Neural progenitor cell (in vitro differentiated cells): ENCODE results near the gene DAAM2. TPM values are rescaled to one million over a fixed set of nuclear protein-coding genes. Genes with fewer than 3 reads are reported as not detected.

Experiments used
- DNase-seq: peaks from one replicate; pipeline ENCODE4 v3.0.0-alpha.2; 2016; ENCODE audit warnings: low spot score
- H2AFZ ChIP-seq: fragments of 200-600 bp; sonication (generic); replicated peaks from 2 replicates; pipeline ENCODE4 v1.6.1; 2016; ENCODE audit warnings: antibody characterized with exemption
- H3F3A ChIP-seq: fragments of 200-600 bp; sonication (generic); 2 replicates; pipeline ENCODE4 v1.6.1; 2016; ENCODE audit warnings: antibody characterized with exemption, low read depth
- H3K27ac ChIP-seq: fragments of 200-600 bp; sonication (generic); 2 replicates; pipeline ENCODE4 v1.5.1; 2016; ENCODE audit warnings: mild to moderate bottlenecking
- H3K27me3 ChIP-seq: fragments of 200-600 bp; sonication (generic); 2 replicates; pipeline ENCODE4 v1.6.1; 2016; ENCODE audit warnings: mild to moderate bottlenecking, moderate library complexity
- H3K36me3 ChIP-seq: fragments of 200-600 bp; sonication (generic); 2 replicates; pipeline ENCODE4 v1.5.1; 2016
- H3K4me1 ChIP-seq: fragments of 200-600 bp; sonication (generic); 2 replicates; pipeline ENCODE4 v1.6.1; 2016; ENCODE audit warnings: mixed run types
- H3K4me2 ChIP-seq: fragments of 200-600 bp; sonication (generic); 2 replicates; pipeline ENCODE4 v1.6.1; 2016
- H3K4me3 ChIP-seq: fragments of 200-600 bp; sonication (generic); 2 replicates; pipeline ENCODE4 v1.5.1; 2016
- H3K79me2 ChIP-seq: fragments of 200-600 bp; sonication (generic); 2 replicates; pipeline ENCODE4 v1.6.1; 2016; ENCODE audit warnings: low read depth
- H3K9ac ChIP-seq: fragments of 200-600 bp; sonication (generic); 2 replicates; pipeline ENCODE4 v1.6.1; 2016
- H3K9me3 ChIP-seq: fragments of 200-600 bp; sonication (generic); 2 replicates; pipeline ENCODE4 v1.5.1; 2016; ENCODE audit warnings: low read depth
- H4K20me1 ChIP-seq: fragments of 200-600 bp; sonication (generic); 2 replicates; pipeline ENCODE4 v1.6.1; 2016; ENCODE audit warnings: low read depth
- H3K27ac Mint-ChIP-seq: 3 replicates; pipeline ENCODE4 v1.8.0; 2021; ENCODE audit warnings: mixed read lengths
- H3K27me3 Mint-ChIP-seq: 2 replicates; pipeline ENCODE4 v1.8.0; 2022; ENCODE audit warnings: low read depth, mild to moderate bottlenecking, inconsistent platforms, moderate library complexity, mixed read lengths; ENCODE audit not compliant: insufficient read depth
- H3K36me3 Mint-ChIP-seq: 3 replicates; pipeline ENCODE4 v1.8.0; 2021; ENCODE audit warnings: mixed read lengths
- H3K4me1 Mint-ChIP-seq: 3 replicates; pipeline ENCODE4 v1.8.0; 2021; ENCODE audit warnings: mixed read lengths
- H3K4me3 Mint-ChIP-seq: 3 replicates; pipeline ENCODE4 v1.8.0; 2021; ENCODE audit warnings: mild to moderate bottlenecking, moderate library complexity, mixed read lengths
- H3K9me3 Mint-ChIP-seq: 3 replicates; pipeline ENCODE4 v1.8.0; 2020; ENCODE audit warnings: mixed read lengths
- EZH2 ChIP-seq: fragments of 200-600 bp; sonication (generic); IDR thresholded peaks from 2 replicates; pipeline ENCODE4 v1.6.1; 2017; ENCODE audit warnings: antibody characterized with exemption, mild to moderate bottlenecking, moderate library complexity
- EZH2phosphoT487 ChIP-seq: fragments of 200-600 bp; sonication (generic); IDR thresholded peaks from 2 replicates; pipeline ENCODE4 v1.6.1; 2017; ENCODE audit warnings: antibody characterized with exemption
- total RNA-seq: library from RNA; depleted of rRNA; stranded (reverse); fragments of >200 nt; gene quantifications from 2 replicates; pipeline ENCODE4 v1.2.3, GENCODE V29; 2015; ENCODE audit warnings: low replicate concordance
- TF ChIP-seq, protein P1 (sequence below): fragments of 200-600 bp; sonication (generic); IDR thresholded peaks from 2 replicates; pipeline ENCODE4 v1.5.1; 2017; ENCODE audit warnings: antibody characterized with exemption, mild to moderate bottlenecking

The DAAM2 gene
- total RNA-seq, 1 donor from 2014 or later, result 2.1 TPM

DNA sequence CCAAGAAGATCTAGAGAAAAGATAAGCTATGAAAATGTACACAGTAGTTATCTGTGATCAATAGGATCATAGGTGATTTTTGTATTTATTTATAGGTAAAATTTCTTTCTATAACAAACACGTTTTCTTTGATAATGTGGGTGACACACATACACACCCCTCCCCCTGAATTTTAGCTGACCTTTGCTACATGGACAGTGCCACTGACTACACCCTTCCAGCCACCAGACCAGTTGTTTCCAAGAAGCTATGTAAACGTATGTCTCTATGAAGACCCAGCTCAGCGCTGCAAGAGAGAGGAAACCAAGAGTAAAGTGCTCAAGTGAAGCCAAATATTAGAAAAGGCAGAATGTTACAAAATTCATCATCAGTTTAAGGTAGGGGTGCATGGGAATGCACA is 125.8 kb downstream of the DAAM2 start:
- no peak overlapping the region for H3K4me2 ChIP-seq
- no peak overlapping the region for H3K4me3 ChIP-seq
- H3K27me3 Mint-ChIP-seq, result peaks cover 2% of the 10 kb centered on the region
- no peaks in the 10 kb centered on the region for H3K79me2 ChIP-seq
- H3K4me1 Mint-ChIP-seq, result no peaks in the 10 kb centered on the region
- no peak overlapping the region for H3K27ac Mint-ChIP-seq
- H2AFZ ChIP-seq, result no peak overlapping the region
- peaks cover 4% of the 10 kb centered on the region for H4K20me1 ChIP-seq
- H3F3A ChIP-seq, result no peaks in the 10 kb centered on the region
- H3K9ac ChIP-seq, result no peak overlapping the region
- no peak for TF ChIP-seq EZH2phosphoT487
- TF ChIP-seq EZH2, result no peak
- TF ChIP-seq, protein P1, sequence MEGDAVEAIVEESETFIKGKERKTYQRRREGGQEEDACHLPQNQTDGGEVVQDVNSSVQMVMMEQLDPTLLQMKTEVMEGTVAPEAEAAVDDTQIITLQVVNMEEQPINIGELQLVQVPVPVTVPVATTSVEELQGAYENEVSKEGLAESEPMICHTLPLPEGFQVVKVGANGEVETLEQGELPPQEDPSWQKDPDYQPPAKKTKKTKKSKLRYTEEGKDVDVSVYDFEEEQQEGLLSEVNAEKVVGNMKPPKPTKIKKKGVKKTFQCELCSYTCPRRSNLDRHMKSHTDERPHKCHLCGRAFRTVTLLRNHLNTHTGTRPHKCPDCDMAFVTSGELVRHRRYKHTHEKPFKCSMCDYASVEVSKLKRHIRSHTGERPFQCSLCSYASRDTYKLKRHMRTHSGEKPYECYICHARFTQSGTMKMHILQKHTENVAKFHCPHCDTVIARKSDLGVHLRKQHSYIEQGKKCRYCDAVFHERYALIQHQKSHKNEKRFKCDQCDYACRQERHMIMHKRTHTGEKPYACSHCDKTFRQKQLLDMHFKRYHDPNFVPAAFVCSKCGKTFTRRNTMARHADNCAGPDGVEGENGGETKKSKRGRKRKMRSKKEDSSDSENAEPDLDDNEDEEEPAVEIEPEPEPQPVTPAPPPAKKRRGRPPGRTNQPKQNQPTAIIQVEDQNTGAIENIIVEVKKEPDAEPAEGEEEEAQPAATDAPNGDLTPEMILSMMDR, result no peak
- H3K27me3 ChIP-seq, result no peaks in the 10 kb centered on the region
- H3K36me3 Mint-ChIP-seq, result peaks cover 10% of the 10 kb centered on the region
- H3K4me3 Mint-ChIP-seq, result no peak overlapping the region
- H3K36me3 ChIP-seq, result peaks cover 6% of the 10 kb centered on the region
- peaks cover 6% of the 10 kb centered on the region for H3K4me1 ChIP-seq
- no peak for DNase-seq
- no peaks in the 10 kb centered on the region for H3K9me3 ChIP-seq
- H3K27ac ChIP-seq, result no peak overlapping the region
- H3K9me3 Mint-ChIP-seq, result no peaks in the 10 kb centered on the region

DNA sequence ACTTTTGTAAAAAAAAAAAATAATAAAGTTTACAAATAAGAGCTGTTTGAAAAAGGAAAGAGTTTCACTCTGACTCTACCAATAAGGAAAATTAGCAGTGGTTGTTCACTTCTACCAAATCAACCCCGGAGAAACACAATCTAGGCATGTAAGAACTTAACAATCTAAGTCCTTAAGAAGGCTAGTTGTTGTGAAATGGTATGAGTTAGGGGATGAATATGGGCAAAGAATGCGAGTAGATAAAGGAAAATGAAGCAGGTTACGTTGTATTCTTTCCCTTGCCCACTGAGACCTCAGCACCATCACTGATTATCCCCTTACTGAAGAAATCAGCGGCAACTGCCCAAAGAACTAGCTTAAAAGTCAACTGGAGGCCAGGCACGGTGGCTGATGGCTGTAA is 126.7 kb downstream of the DAAM2 start:
- DNase-seq, result no peak
- Histone ChIP-seq H3K9ac (no peak overlapping the region), H3K4me1 (peaks cover 6% of the 10 kb centered on the region), H3K79me2 (no peaks in the 10 kb centered on the region), H3K9me3 (no peaks in the 10 kb centered on the region), H4K20me1 (peaks cover 4% of the 10 kb centered on the region), H3F3A (no peaks in the 10 kb centered on the region), H2AFZ (no peak overlapping the region), H3K4me3 (no peak overlapping the region), H3K4me2 (no peak overlapping the region), H3K36me3 (peaks cover 6% of the 10 kb centered on the region), H3K27me3 (no peaks in the 10 kb centered on the region), H3K27ac (no peak overlapping the region)
- no peaks in the 10 kb centered on the region for H3K9me3 Mint-ChIP-seq
- H3K4me1 Mint-ChIP-seq, result no peaks in the 10 kb centered on the region
- TF ChIP-seq EZH2phosphoT487, result no peak
- no peak overlapping the region for H3K27ac Mint-ChIP-seq
- no peak overlapping the region for H3K4me3 Mint-ChIP-seq
- peaks cover 10% of the 10 kb centered on the region for H3K36me3 Mint-ChIP-seq
- H3K27me3 Mint-ChIP-seq, result peaks cover 2% of the 10 kb centered on the region

DNA sequence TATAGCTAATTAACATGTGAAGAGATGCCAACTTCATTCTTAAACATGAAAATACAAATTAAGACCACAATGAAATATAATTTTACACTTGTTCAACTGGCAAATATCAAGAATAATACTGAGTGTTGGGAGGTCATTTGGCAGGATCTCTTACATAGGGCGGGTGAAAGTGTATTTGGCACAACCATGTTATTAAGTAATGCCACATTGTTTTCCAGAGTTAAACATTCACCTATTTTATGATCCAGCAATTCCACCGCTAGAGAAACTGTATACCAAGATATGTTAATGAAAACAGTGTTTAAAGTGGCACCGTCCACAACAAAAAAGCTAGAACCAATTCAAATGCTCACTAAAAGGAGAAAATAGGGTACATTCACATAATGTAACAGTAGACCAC is 128.0 kb downstream of the DAAM2 start:
- H3K4me3 Mint-ChIP-seq, result no peak overlapping the region
- H3K4me1 Mint-ChIP-seq, result no peaks in the 10 kb centered on the region
- no peaks in the 10 kb centered on the region for H3K9me3 Mint-ChIP-seq
- Histone ChIP-seq H3K27ac (no peak overlapping the region), H4K20me1 (peaks cover 4% of the 10 kb centered on the region), H3K4me2 (no peak overlapping the region), H3K9me3 (no peaks in the 10 kb centered on the region), H3K79me2 (no peaks in the 10 kb centered on the region), H3K4me3 (no peak overlapping the region), H3F3A (no peaks in the 10 kb centered on the region), H3K4me1 (peaks cover 6% of the 10 kb centered on the region), H3K9ac (no peak overlapping the region), H2AFZ (no peak overlapping the region), H3K27me3 (no peaks in the 10 kb centered on the region), H3K36me3 (peaks cover 6% of the 10 kb centered on the region)
- H3K27me3 Mint-ChIP-seq, result peaks cover 2% of the 10 kb centered on the region
- TF ChIP-seq EZH2, result no peak
- TF ChIP-seq, protein P1, result no peak
- TF ChIP-seq EZH2phosphoT487, result no peak
- no peak for DNase-seq
- peaks cover 11% of the 10 kb centered on the region for H3K36me3 Mint-ChIP-seq
- H3K27ac Mint-ChIP-seq, result no peak overlapping the region

DNA sequence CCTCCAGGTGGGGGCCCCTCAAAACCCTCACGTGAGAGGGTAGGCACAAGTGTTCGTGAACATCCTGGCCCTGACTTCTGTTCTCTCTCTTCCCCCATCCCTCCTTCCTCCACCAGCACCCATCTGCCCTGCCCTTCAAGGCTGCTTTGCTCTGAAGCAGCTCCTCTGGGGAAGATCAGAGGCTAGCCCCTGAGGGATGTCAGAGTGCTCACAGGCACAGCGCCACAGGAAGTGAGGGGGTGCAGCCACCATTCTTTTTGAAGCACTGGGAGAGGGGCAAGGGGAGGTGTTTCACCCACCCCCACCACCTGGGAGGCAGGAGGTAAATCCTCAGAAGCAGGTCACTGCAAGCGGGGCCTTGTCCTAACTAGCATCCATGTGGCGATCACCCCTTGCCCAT is 130.6 kb downstream of the DAAM2 start:
- Histone ChIP-seq H2AFZ (no peak overlapping the region), H3K4me3 (no peak overlapping the region), H4K20me1 (no peaks in the 10 kb centered on the region), H3K27me3 (no peaks in the 10 kb centered on the region), H3K9ac (no peak overlapping the region), H3K27ac (no peak overlapping the region), H3K36me3 (peaks cover 3% of the 10 kb centered on the region), H3K9me3 (no peaks in the 10 kb centered on the region), H3K4me1 (peaks cover 2% of the 10 kb centered on the region), H3K4me2 (no peak overlapping the region), H3F3A (no peaks in the 10 kb centered on the region), H3K79me2 (no peaks in the 10 kb centered on the region)
- Mint-ChIP-seq H3K4me3 (no peak overlapping the region), H3K36me3 (peaks cover 18% of the 10 kb centered on the region), H3K4me1 (no peaks in the 10 kb centered on the region), H3K27ac (no peak overlapping the region), H3K27me3 (no peaks in the 10 kb centered on the region), H3K9me3 (no peaks in the 10 kb centered on the region)
- DNase-seq, result no peak
- TF ChIP-seq EZH2 (no peak), EZH2phosphoT487 (no peak)
- TF ChIP-seq, protein P1, result no peak
